SHP77 treated with DMSO at 0.1 percent for 48 hours (cell line): ENCODE results near the gene AKAIN1.

Experiments used
- DNase-seq: peaks from one replicate; lab custom pipeline; 2025; lab: John Stamatoyannopoulos, UW

Gene AKAIN1

GRCh38 chr18:5159080-5159479, 38.0 kb downstream of the AKAIN1 start:
- DNase-seq = no peak

GRCh38 chr18:5158587-5158986, 38.5 kb downstream of the AKAIN1 start:
- DNase-seq = no peak

DNA sequence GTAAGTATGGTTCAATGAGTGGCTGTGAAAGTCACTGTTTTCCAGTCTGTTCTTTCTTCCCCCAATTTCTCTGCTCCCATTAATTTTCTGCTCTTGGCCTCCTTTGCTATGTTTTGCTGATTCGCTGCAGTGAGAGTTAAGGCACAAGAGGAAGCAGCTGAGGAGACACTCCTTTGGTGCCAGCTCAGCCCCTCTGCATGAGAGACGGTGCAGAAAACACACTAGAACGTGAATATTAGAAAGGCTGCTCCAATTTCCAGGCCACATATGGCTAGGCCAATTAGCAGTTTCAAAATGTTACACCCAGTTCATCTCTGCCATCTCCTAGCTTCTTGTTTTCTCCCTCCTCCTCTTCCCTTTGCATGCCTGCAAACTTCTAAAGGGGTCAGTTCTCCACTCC, 38.9 kb downstream of the AKAIN1 start:
- DNase-seq = no peak

- no peak for DNase-seq
These were observed 41.2 kb downstream of the AKAIN1 start for GRCh38 chr18:5155907-5156287.

- no peak for DNase-seq
These were observed 41.7 kb downstream of the AKAIN1 start for GRCh38 chr18:5155218-5155906.

DNA sequence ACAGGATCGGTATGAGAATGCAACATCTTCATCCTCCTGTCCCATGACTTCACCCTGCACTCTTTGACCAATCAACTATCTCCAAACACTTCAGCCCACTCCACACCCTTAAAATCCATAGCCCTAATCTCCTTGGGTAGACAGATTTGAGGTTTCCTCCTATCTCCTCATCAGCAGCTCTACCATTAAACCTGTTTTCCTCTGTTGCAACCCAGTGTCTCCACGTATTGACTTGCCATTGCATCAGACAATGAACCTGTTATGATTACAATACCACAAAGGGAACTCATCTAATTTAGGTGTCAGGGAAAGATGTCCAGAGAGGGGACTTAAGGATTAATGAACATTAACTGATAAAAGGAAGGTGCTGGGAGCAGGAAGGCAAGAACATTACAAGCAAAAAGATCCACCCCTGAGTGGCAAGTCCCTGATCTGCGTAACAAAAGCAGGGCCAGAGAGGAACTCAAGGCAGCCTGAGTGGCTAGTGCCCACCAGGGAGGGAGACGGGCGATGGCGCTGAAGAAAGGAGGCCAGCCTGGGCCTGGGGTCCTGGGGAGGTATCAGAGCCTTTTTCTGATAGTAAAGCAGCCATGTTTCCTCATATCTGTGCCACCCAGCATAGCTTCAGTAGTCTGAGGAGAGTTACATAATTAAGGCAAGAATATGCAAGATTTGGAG, 44.6 kb downstream of the AKAIN1 start:
- DNase-seq = no peak

GRCh38 chr18:5150894-5151293, 46.2 kb downstream of the AKAIN1 start:
- no peak for DNase-seq

GRCh38 chr18:5146093-5146492, 51.0 kb downstream of the AKAIN1 start:
- DNase-seq = no peak

- no peak for DNase-seq
These were observed 51.8 kb downstream of the AKAIN1 start for GRCh38 chr18:5145168-5145825.

DNA sequence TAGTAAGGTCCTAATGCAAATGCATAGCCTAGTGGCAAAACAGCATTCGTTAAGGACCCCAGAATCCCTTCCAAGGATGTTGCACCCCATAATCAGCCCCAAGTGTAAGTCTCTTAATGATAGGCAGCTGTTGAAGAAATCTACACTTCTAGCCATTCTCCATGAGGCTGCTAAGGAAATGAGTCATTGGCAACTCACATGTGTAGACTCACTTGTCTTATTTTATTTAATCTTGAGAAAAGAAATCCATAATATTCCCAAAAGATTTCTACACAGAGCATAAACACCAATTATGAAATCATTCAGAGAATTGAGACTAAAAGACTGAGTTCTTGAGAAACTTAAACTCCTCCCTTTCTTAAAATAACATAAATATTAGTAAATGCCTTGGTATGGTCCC, 52.4 kb downstream of the AKAIN1 start:
- DNase-seq = no peak

GRCh38 chr18:5142859-5143258, 54.2 kb downstream of the AKAIN1 start:
- no peak for DNase-seq

DNA sequence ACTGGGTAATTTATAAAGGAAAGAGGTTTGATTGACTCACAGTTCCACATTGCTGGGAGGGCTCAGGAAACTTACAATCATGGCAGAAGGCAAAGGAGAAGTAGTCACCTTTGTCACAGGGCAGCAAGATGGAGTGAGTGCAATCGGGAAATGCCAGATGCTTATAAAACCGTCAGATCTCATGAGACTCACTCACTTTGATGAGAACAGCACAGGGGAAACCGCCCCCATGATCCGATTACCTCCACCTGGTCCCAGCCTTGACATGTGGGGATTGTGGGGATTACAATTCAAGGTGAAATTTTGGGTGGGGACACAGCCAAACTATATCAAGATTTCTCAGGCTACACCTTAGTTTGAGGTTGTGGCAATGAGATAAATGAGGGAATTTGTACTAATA, 54.9 kb downstream of the AKAIN1 start:
- DNase-seq = no peak

DNA sequence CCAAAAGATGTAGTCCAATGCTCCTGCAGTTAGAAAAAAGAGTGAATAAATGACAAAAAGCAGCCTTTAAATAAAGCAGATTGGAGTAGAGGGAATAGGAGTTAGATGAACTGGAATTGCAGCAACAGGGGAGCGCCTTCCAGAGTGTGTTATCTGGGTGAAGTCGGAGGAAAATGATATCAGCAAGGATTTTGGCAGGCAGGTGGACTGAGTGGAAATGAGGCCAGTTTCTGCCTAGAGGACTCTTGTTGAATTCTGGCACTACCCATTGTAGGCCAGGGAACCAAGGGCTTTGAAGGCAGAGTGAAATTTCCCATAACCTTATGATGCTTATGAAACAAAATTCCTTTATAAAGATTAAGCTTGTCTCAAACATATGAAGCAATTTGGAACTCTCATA, 59.8 kb downstream of the AKAIN1 start:
- DNase-seq = no peak

- no peak for DNase-seq
These were observed 64.1 kb downstream of the AKAIN1 start for GRCh38 chr18:5132987-5133386.

DNA sequence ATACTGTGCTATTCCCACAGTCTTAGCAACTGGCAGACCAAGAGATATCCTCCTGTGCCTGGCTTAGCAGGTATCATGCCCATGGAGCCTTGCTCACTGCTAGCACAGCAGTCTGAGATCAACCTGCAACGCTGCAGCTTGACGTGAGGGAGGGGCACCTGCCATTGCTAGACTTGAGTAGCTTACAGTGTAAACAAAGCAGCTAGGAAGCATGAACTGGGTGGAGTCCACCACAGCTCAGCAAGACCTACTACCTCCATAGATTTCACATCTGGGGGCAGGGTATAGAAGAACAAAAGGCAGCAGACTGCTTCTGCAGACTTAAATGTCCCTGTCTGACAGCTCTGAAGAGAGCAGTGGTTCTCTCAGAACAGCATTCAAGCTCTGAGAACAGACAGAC, 74.8 kb downstream of the AKAIN1 start:
- DNase-seq = no peak

- DNase-seq = no peak
These were observed 86.8 kb downstream of the AKAIN1 start for GRCh38 chr18:5110266-5110665.

GRCh38 chr18:5107988-5108387, 89.1 kb downstream of the AKAIN1 start:
- no peak for DNase-seq

DNA sequence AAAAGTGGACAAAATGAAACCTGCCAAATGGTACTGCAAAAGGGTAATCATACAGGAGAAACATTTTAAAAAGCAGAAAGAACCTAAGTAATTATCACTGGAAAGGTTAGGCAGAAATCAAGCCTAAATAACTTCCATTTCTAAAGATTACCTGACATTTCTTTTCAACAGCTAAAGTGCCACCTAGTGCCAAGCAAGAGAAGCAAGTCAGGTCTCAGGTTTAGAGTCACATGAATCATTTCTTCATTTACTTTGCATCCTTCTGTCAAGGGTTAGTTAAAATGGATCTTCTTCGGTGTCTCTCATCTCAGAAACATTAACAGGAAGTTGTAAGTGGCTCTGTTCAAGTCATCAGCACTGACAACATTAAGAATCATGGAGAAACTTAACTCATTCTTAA, 90.3 kb downstream of the AKAIN1 start:
- DNase-seq = no peak

DNA sequence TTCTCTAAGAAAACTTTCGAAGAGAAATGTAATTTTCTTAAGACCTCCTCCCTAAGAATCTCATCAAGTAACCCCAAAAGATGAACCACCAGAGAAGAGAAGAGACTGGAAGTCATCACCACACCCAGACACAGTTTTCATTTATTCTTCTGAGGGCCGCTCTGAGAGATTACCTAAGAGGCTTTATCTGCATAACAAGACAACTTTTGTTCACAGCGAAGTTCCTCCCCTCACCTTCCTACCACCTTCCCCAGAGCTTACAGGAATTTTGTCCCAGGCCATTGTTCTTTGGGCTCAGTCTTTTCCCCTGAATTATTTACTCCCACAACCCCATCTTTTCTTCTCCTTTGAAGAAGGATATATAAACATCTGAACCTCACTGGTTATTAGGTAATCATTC, 92.8 kb downstream of the AKAIN1 start:
- no peak for DNase-seq

DNA sequence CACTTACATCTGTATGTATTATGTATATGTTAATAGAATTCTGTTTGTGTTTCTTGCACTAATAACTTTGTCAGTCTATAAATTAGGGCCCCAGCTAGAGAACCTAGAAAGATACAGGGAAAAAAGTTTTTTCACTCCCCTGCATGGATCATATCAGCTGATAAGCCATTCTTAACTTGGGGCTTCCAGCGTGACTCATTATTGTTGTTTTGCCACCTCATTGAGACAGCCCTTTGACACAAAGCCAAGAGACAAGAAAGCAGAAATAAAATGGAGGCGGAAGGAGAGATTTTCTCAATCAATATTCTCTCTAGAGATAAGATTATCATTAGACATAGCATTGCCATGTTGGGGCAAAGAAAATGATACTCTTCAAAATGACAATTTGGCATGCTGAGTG, 93.4 kb downstream of the AKAIN1 start:
- DNase-seq = no peak

DNA sequence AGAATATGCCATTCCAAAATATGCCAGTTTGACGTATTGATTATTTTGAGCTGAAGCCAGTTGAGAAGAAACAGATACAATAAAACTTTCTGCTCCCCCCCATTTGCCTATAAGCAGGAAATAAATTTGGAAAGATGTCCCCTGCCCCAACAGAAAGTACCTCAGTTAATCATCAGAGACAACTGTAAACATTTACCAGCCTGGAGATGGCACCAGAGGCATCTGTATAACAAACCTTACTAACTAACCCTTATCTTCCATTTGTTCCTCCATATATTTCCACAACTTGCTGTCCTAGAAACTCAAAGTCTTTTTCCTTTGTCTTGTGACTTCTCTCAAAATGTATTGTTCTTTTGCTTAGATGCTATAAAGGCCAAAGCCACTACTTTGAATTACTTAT, 93.8 kb downstream of the AKAIN1 start:
- DNase-seq = no peak

DNA sequence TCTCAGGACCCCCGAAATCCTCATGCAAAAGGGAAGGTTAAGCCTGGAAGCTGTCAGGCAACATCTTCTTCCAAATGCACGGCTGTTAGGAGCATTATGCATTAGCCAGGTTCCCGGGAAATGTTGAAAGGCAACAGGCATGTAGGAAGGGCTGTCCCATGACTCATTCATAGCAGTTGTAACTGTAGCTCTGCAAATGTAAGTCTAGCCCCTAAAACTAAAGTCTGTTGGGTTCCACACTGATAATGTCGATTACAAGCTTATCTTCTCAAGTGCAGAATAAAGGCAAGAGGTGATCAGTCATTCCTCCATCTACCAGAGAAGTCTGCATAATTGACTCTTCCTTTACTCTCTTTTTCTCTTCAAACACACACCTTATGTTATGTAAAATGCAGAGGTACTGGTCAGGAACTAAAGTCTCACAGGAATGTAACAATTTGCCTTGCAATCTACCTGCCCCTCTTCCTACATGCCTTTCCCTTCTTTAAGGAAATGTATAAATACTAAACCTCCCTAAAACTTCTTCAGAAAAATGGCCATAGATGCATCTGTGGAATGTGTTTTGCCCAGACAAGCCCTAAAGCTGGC, 99.8 kb downstream of the AKAIN1 start:
- DNase-seq = no peak

- DNase-seq = no peak
These were observed 101.8 kb downstream of the AKAIN1 start for GRCh38 chr18:5095239-5095638.
